Measurements from ENCODE around the gene RNF14. TPM values are rescaled to one million over a fixed set of nuclear protein-coding genes. Genes with fewer than 3 reads are reported as not detected.

Gene RNF14, protein sequence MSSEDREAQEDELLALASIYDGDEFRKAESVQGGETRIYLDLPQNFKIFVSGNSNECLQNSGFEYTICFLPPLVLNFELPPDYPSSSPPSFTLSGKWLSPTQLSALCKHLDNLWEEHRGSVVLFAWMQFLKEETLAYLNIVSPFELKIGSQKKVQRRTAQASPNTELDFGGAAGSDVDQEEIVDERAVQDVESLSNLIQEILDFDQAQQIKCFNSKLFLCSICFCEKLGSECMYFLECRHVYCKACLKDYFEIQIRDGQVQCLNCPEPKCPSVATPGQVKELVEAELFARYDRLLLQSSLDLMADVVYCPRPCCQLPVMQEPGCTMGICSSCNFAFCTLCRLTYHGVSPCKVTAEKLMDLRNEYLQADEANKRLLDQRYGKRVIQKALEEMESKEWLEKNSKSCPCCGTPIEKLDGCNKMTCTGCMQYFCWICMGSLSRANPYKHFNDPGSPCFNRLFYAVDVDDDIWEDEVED
- total RNA-seq (2021): 19.5 and 20.1 TPM in 2 replicates
- long read RNA-seq, full-length matches to known transcripts: 101 of 165 reads
- long read RNA-seq, partial matches to known transcripts: 12 of 165 reads
- long read RNA-seq, other reads (novel, unspliced or antisense): 52 of 165 reads

DNA sequence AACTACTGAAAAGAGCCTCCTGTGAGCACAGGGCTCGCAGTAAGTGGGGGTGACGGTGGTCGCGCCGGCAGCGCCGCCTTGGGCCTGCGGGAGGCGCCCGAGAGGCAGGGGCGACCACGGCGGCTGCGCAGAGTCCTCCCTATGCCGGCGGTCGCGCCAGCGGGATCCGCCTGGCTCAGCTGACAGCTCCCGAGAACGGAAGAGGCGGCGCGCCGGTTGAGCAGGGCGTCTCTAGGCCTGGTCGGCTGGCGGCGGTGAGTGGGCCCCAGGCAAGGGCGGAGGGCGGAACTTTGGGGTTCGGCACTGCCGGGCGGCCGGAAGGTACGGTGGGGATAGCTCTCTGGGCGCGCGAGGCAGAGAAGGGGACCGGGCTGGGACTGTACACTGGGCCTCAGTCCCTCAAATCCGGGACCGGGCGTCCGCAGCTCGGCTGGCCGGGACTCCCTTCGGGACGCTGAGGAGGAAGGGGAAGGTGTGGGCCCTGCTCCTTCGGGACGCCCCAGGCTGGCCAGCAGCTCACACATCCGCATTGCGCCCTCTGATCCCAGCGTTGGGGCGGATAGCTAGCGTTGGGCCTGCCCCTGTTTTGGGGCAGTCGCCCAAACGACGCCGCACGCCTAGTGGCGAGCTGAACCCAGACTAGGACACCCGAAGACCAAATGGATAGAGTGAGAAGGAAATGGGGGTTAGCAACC lies at the start of gene RNF14:
Gene RNF14 (plus strand): TSS at position 192 of the 695 bp plus-strand sequence. CDS start 4,484 bp downstream, outside the sequence.
- H4K5ac ChIP-seq (ENCODE audit: insufficient read length, low read depth, low read length): no peak within 1 kb of the TSS
- no peak within 1 kb of the TSS for H2BK12ac ChIP-seq (ENCODE audit: insufficient read length, low read depth, low read length)
- H2BK20ac ChIP-seq (ENCODE audit: low read depth, low read length, poor library complexity, severe bottlenecking): no peak within 1 kb of the TSS
- WGBS (ENCODE audit: extremely low coverage, insufficient read length, low lambda C conversion rate): no CpG with 5 or more reads among the region's 63 CpGs
- TF ChIP-seq CTCF (conservative IDR thresholded peaks at IDR 0.05): peak; percentile 96
- no peak within 1 kb of the TSS for H3K18ac ChIP-seq (ENCODE audit: insufficient read length, low read depth, low read length)
- no peaks in the 10 kb centered on the region for H4K20me1 ChIP-seq (ENCODE audit: control insufficient read depth, insufficient read depth, insufficient read length)
- no peaks in the 10 kb centered on the region for H3K9me3 ChIP-seq (ENCODE audit: control insufficient read depth, low read depth, low read length)
- peak within 1 kb of the TSS; percentile 31 for H3K27ac ChIP-seq (ENCODE audit: insufficient read length, low read depth, low read length)
- H3K14ac ChIP-seq (ENCODE audit: insufficient read depth, low read length): peak within 1 kb of the TSS; percentile 70; the same call in 1 of the 2 replicates
- no peak within 1 kb of the TSS for H3K4ac ChIP-seq (ENCODE audit: low read depth, low read length)
- peaks cover 2% of the 10 kb centered on the region; the same call in 1 of the 2 replicates for H3K4me1 ChIP-seq (ENCODE audit: insufficient read depth, low read length)
- peak within 1 kb of the TSS; percentile 83 to 92 (median 89) for H3K27ac Mint-ChIP-seq
- H4K8ac ChIP-seq (replicated peaks; ENCODE audit: insufficient read length, low read depth, low read length): no peak within 1 kb of the TSS
- no peaks in the 10 kb centered on the region for H3K9me3 Mint-ChIP-seq
- peak within 1 kb of the TSS; percentile 79 for H2AFZ ChIP-seq (ENCODE audit: low read length)
- H3K9ac ChIP-seq (ENCODE audit: extremely low read depth, insufficient read length, low read length): peak within 1 kb of the TSS; percentile 59
- H3K4me3 Mint-ChIP-seq: peak within 1 kb of the TSS; percentile 86 to 93
- H3K36me3 Mint-ChIP-seq (ENCODE audit: insufficient read depth in 1 of 3, low read depth in 3 of 3): peaks cover 1 to 12% (median 10%) of the 10 kb centered on the region in 3 experiments; a peak in 5 of 7 replicates
- H3K27me3 Mint-ChIP-seq (ENCODE audit: low read depth): no peaks in the 10 kb centered on the region
- H3K27me3 ChIP-seq (ENCODE audit: insufficient read depth, low read length): no peaks in the 10 kb centered on the region
- H3T11ph ChIP-seq (ENCODE audit: low read length): no peak within 1 kb of the TSS
- H3K4me2 ChIP-seq (ENCODE audit: insufficient read depth, insufficient read length, low read length): peak within 1 kb of the TSS; percentile 68
- H3K4me1 Mint-ChIP-seq: peaks cover 18 to 19% of the 10 kb centered on the region in 2 experiments
- no peak within 1 kb of the TSS for H2AK5ac ChIP-seq (ENCODE audit: insufficient read length, low read length)
- H3K23me2 ChIP-seq (ENCODE audit: insufficient read length, low read depth, low read length, poor library complexity, severe bottlenecking): peaks cover 4% of the 10 kb centered on the region
- peak; percentile 95 for DNase-seq
- H3K79me2 ChIP-seq (ENCODE audit: insufficient read depth, low read length): no peaks in the 10 kb centered on the region
- H3K23ac ChIP-seq (ENCODE audit: insufficient read length, low read depth, low read length): no peak within 1 kb of the TSS
- H2BK15ac ChIP-seq (ENCODE audit: low read depth, low read length): no peak within 1 kb of the TSS
- no peak within 1 kb of the TSS for H2BK5ac ChIP-seq (ENCODE audit: insufficient read length, low read length)
- H2BK120ac ChIP-seq (ENCODE audit: low read depth, low read length, poor library complexity, severe bottlenecking): no peak within 1 kb of the TSS
- H3K79me1 ChIP-seq (ENCODE audit: insufficient read depth, low read depth, low read length, poor library complexity, severe bottlenecking): no peaks in the 10 kb centered on the region
- H4K91ac ChIP-seq (ENCODE audit: insufficient read length, low read depth, low read length): no peak within 1 kb of the TSS
- no peak within 1 kb of the TSS for H3K56ac ChIP-seq (ENCODE audit: insufficient read length, low read depth, low read length)
